HUES64 (cell line): ENCODE results near the gene ITGA3.
A peak's percentile ranks its signal among the peaks of the same experiment; 100 is the strongest.

Source experiments
- H3K27ac ChIP-seq: 2 replicates; pipeline ENCODE4 v1.7.0; 2013; ENCODE audit warnings: low read depth, low read length, inconsistent platforms
- H3K27me3 ChIP-seq: 2 replicates; pipeline ENCODE4 v1.6.1; 2013; ENCODE audit warnings: mild to moderate bottlenecking, low read length; ENCODE audit not compliant: insufficient read depth
- H3K36me3 ChIP-seq: 2 replicates; pipeline ENCODE4 v1.6.1; 2013; ENCODE audit warnings: mild to moderate bottlenecking, low read length; ENCODE audit not compliant: insufficient read depth
- H3K4me1 ChIP-seq: 2 replicates; pipeline ENCODE4 v1.6.1; 2013; ENCODE audit warnings: mild to moderate bottlenecking, low read length, moderate library complexity; ENCODE audit not compliant: insufficient read depth
- H3K4me3 ChIP-seq: 2 replicates; pipeline ENCODE4 v1.5.1; 2013; ENCODE audit warnings: mild to moderate bottlenecking, low read length, moderate library complexity
- H3K9ac ChIP-seq: 2 replicates; pipeline ENCODE4 v1.6.1; 2013; ENCODE audit warnings: mild to moderate bottlenecking, low read depth, low read length
- H3K9me3 ChIP-seq: 2 replicates; pipeline ENCODE4 v1.6.1; 2013; ENCODE audit warnings: low read depth, low read length; ENCODE audit not compliant: insufficient read depth
- WGBS: fragments of 150-250, 120-280 bp; methylation state at CpG from one replicate; pipeline ENCODE4 v1.1.7; 2013; ENCODE audit warnings: missing lambda C conversion rate; 5-methylcytosine and 5-hydroxymethylcytosine counted together

ITGA3 gene

DNA sequence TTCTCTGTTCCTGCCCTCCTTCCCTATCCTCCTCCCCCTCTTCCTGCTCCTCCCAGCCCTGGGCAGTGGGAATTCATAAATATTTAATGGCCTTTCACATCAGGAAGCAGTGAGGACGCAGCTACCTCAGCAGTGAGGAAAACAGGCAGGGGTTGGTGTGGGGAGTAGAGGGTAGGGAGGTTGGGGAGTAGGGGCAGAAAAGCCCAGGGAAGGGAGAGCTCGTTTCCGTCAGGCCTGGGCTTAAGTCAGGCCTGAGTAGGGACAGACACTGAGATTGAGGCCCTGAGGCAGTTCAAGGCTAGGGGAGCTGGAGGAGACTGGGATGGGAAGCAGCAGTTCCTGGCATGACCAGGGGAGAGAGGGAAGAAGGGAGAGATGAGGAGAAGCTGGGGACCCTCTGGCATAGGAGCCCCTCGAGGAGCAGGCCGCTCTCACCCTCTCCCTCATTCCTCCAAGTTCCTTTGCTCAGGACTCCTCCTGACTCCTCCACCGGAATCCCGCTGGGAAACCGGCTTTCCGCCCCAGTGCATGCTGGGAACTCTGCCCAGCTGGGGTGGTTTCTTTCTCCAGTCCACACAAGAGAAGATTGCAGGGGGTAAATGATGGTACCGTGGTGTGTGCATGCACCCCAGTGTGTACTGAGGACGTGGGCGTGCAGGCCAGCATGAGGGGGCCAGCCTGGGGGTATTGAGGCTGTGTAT is 67.9 kb downstream of the ITGA3 start:
- WGBS: 24% methylated on average over 12 of the region's 12 CpGs
- Histone ChIP-seq H3K36me3 (no peaks in the 10 kb centered on the region), H3K4me3 (0 out of 2 replicates have a peak overlapping the region, but pooled peaks have one; percentile 4), H3K4me1 (peaks cover 31% of the 10 kb centered on the region), H3K9ac (no peak overlapping the region), H3K27me3 (peaks cover 6% of the 10 kb centered on the region; the same call in 1 of the 2 replicates), H3K9me3 (no peaks in the 10 kb centered on the region), H3K27ac (peak overlapping the region; percentile 27; the same call in 1 of the 2 replicates)

DNA sequence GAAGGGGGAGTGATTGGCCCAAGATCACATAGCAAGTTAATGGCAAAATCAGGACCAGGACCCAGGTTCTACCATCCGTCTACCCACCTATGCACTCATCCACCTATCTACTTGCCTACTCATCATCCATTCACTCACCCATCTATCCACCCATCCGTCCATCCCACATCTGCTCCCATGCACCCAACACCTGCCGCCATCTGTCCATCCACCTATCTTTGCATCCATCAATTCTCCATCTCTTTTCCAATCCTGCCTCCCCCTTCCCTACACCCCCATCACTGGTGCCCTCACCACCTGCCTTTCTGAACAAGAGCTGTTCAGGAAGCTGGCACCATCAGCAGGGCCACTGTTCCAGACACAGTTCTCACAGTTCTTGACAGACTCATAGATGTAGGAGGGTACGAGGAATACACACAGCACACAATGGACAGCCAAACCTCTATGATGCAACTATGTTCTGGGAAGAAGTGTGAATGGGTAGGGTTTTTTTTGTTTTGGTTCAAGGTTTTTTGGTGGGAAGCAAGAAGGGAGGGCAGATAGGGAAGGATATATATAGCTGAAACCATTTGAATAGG is 69.6 kb downstream of the ITGA3 start:
- Histone ChIP-seq H3K27me3 (no peaks in the 10 kb centered on the region; the same call in 1 of the 2 replicates), H3K27ac (no peak overlapping the region), H3K4me3 (no peak overlapping the region), H3K36me3 (no peaks in the 10 kb centered on the region), H3K4me1 (peaks cover 31% of the 10 kb centered on the region), H3K9ac (no peak overlapping the region), H3K9me3 (no peaks in the 10 kb centered on the region)
- WGBS: 95% methylated on average over 4 of the region's 4 CpGs

DNA sequence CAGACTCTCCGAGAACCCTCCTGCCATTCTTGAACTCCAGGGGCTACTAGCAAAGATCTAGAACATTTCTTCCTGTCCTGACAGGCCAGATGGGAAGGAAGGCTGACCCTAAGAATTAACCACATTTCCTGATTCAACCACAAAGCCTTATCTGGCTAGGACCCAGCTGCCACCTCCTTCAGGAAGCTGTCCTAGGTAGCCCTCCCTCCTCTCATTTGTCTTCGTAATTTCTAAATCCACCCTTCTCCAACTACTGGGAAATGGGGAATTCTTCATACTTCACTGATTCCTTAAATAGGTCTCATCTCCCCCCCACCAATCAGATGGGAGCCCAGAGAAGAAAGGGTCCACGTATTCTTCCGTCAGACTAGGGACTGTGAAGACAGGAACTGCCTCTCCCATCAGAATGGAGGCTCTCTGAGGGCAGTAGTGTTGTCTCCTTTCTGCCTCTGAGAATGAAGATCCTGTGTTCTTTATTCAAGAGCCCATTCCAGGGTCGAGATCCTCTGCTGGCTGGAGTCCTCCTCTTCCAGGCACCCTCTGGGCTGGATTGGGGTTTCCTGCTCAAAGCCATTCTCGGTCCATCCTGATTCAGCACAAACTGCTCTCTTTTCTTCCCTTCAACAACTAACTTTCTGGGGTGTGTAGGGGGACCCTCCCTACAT is 71.9 kb downstream of the ITGA3 start:
- Histone ChIP-seq H3K4me3 (peak overlapping the region; percentile 25; the same call in 1 of the 2 replicates), H3K9ac (no peak overlapping the region)

DNA sequence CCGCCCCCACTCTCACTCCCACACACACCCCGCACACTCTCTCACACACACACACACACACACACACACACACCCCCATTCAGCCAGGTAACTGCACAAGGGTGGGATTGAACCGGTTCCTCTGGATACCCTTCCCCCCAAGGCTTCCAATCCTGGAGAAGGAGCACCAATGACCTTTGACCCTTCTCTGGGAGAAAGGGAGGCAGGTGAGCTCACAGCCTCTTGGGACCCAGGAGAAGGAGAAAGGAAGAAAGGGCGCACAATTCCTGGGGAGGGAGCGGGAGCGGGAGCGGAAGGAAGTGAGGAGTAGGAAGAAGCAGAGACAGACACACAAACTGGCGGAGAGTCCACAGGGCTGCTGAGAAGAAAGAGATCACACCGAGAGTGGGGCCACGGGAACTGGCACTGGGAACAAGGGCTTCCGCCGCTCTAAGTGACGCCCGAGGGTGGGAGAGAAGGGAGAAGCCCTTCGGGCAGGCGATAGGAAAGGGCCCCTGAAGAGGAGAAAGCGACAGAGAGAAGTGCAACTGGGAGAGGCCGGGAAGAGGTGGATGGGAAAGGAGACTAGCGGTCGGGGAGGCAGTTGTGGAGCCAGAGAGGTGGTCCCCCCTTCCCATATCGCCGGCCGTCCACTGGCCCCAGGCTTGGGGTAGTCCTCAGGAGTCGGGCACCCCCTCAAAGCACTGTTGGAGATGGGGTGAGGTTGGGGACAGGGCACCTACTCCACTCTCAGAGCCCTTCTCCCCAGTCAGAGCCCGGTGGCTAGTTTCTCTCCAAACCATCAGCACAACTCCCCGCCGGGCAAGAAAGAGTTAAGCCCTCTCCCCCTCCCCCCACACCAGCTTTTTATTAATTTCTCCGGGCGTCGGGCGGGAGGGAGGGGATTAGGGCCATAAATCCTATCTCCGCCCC is 72.8 kb downstream of the ITGA3 start:
- H3K9me3 ChIP-seq: no peaks in the 10 kb centered on the region
- H3K9ac ChIP-seq: peak overlapping the region; percentile 23; the same call in 1 of the 2 replicates
- H3K4me3 ChIP-seq: peak overlapping the region; percentile 62
- H3K27ac ChIP-seq: peak overlapping the region; percentile 25; the same call in 1 of the 2 replicates
- peaks cover 5% of the 10 kb centered on the region for H3K27me3 ChIP-seq
- no peaks in the 10 kb centered on the region for H3K36me3 ChIP-seq
- whole genome bisulfite sequencing: 7% methylated on average over 25 of the region's 32 CpGs
- H3K4me1 ChIP-seq: peaks cover 32% of the 10 kb centered on the region

More for the DNA sequence above, 71.9 kb downstream of the ITGA3 start:
- H3K36me3 ChIP-seq: no peaks in the 10 kb centered on the region
- peaks cover 33% of the 10 kb centered on the region for H3K4me1 ChIP-seq
- H3K27me3 ChIP-seq: peaks cover 5% of the 10 kb centered on the region
- no peaks in the 10 kb centered on the region for H3K9me3 ChIP-seq
- WGBS: 51% methylated on average over 6 of the region's 6 CpGs
- H3K27ac ChIP-seq: no peak overlapping the region; the same call in 1 of the 2 replicates

DNA sequence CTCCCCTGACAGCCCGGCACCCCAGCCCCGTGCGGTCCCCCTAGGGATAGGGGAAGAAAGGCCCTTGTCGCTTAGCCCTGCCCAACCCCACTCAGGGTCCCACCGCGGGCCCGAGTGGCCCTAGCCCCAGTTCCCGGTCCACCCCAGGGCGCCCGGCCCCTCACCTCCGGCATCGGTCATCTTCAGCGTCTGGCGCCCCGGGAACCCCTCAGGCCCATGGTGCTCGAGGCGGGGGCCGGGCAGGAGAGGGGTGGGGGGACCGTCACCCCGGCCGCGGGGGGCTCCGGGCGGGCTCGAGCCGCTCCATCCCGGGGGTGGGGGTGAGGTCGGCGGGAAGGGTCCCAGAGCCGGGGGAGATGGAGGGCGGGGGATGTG is 73.4 kb downstream of the ITGA3 start:
- H3K4me3 ChIP-seq: peak overlapping the region; percentile 62
- H3K9me3 ChIP-seq: no peaks in the 10 kb centered on the region
- peaks cover 5% of the 10 kb centered on the region for H3K27me3 ChIP-seq
- no peak overlapping the region for H3K27ac ChIP-seq
- WGBS: 1% methylated on average over 30 of the region's 31 CpGs
- no peaks in the 10 kb centered on the region for H3K36me3 ChIP-seq
- peaks cover 31% of the 10 kb centered on the region for H3K4me1 ChIP-seq
- H3K9ac ChIP-seq: no peak overlapping the region

DNA sequence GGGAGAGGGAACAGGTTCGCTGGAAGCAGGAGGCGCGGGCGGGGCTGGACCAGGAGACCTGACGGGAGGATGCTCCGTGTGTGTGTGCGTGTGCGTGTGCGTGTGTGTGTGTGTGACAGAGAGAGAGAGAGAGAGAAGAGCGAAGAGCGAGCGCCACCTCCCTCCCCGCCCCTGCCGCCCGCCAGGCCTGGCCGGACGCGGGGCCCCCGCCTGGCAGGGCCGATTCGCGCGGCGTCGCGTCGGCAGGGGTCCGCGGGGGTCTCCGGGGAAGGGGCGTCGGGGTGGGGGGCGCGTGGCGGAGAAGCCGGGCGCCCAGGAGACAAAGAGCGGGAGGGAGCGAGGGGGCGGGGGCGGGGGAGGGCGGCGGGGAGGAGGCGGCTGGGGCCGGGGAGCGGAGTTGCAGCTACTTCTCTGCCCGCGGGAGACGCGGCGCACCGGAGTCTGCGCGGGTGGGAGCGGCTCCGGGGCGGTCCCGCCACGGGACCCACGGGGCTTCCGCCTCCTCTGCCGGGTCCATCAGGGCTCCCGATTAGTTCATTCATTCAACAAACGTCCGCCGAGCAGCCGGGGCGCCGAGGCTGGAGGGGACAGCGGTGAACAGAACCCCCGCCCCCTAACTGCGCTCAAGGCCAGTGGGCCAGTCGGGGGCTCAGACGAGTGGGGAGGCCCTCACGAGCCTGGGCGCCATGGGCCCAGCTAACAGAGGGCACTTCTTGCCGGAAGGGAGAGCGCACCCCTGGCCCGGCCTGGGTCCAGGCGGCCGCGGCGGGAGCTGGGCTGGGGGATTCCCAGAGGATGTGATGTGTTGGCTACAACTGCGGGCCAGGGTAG is 74.0 kb downstream of the ITGA3 start, which contains the start of gene SAMD14:
SAMD14 (minus strand) TSS at position 433 of the 831 bp plus-strand sequence. CDS start 5,201 bp downstream, outside the sequence.
- Histone ChIP-seq H3K9me3 (no peaks in the 10 kb centered on the region), H3K27me3 (peaks cover 5% of the 10 kb centered on the region), H3K9ac (peak within 1 kb of the TSS; percentile 55; the same call in 1 of the 2 replicates), H3K4me3 (peak within 1 kb of the TSS; percentile 62), H3K27ac (peak within 1 kb of the TSS; percentile 25; the same call in 1 of the 2 replicates), H3K4me1 (peaks cover 36% of the 10 kb centered on the region), H3K36me3 (peaks cover 3% of the 10 kb centered on the region; the same call in 1 of the 2 replicates)
- 1% methylated on average over 73 of the region's 84 CpGs for WGBS

DNA sequence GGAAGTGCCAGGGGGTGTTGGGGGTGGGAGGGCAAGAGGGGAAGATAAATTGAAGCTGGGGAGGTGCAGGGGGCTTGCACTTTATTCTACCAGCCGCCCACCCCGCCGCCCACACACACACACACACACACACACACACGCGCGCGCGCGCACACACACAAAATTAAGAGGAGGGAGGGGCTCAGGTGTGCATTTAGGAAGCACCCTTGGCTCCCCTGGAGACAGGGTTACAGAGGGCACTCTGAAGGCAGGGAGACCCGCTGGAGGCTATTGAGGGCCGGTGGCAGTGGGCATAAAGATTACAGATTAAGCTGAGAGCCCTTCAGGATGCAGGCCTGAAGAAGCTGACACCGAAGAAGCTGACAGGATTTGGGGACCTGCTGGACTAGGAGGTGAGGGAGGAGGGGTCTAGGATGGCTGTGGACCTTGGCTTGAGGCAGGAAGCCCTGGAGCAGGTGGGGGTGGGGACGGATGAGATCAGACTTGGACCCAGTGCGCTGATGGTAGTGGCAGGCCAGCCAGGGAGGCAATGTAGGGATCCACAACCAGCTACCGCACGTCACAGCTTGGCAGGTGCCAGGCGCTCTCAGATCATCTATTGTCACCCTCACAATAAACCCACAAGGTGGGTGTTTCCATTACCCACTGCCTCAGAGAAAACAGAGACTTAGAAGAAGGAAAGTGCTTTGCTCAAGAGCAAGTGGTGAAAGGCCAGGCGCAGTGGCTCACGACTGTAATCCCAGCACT is 74.8 kb downstream of the ITGA3 start:
- Histone ChIP-seq H3K9me3 (no peaks in the 10 kb centered on the region), H3K4me3 (peak overlapping the region; percentile 62), H3K36me3 (peaks cover 7% of the 10 kb centered on the region; the same call in 1 of the 2 replicates), H3K27ac (no peak overlapping the region), H3K9ac (no peak overlapping the region), H3K27me3 (peaks cover 5% of the 10 kb centered on the region), H3K4me1 (peaks cover 36% of the 10 kb centered on the region)
- 21% methylated on average over 16 of the region's 19 CpGs for WGBS

DNA sequence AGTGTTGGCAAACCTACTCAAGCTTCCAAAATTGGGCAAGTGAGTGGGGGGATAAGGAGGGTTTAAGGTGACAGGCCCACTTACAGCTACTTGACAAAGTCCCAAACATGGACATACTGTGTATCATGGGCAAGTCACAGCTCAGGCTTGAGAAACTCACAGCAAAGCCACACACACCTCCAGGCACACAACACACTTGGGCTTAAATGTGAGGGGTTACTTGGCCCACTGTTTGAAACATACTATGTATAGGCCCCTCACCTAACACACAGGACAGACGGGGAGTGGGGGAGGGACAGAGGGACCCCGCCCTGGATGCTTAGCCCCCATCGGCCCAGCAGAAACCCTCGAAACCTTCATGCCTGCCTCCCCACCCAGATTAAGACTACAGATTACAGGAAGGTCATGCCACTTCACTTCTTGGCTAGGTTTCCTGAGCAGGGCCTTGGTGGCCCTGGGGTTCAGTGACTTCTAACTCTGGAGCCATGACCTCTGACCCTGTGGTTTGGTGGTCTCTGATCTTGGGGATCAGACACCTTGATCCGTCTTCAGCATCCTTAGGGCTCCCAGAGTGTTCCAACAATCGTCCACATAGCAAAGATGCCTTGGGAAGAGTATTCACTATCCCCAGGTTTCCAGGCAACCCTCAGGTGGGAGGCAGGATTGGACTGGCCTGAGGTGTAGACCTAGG is 76.3 kb downstream of the ITGA3 start:
- peaks cover 36% of the 10 kb centered on the region for H3K4me1 ChIP-seq
- no peak overlapping the region for H3K9ac ChIP-seq
- WGBS: 86% methylated on average over 6 of the region's 6 CpGs
- no peak overlapping the region for H3K4me3 ChIP-seq
- H3K36me3 ChIP-seq: peaks cover 11% of the 10 kb centered on the region; the same call in 1 of the 2 replicates
- H3K27ac ChIP-seq: no peak overlapping the region
- no peaks in the 10 kb centered on the region for H3K9me3 ChIP-seq
- H3K27me3 ChIP-seq: peaks cover 5% of the 10 kb centered on the region
